ENCODE data around the gene LRRC8B. TPM values are rescaled to one million over a fixed set of nuclear protein-coding genes. Genes with fewer than 3 reads are reported as not detected.

Gene LRRC8B
- total RNA-seq, 1 experiment from 2014 or later = 24.2 TPM

DNA sequence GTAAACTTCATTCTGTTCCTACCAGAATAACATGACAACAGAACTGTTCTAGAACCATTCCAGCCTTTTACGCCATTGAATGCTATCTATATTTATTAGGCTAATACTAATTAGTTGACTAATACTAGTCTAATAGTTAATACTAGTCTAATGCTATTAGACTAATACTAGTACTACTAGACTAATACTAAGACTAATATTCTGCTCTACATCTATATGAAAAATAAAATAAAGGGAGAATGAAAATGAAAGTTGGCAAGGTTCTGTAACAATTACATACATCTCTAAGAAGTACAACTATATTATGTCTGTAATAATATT, 40.9 kb upstream of the LRRC8B start:
- CTCF ChIA-PET = interaction anchor here (0.6 to 2.3 kb wide), 21 partner anchors 14 to 497 kb away, joined by 3 to 39 read pairs (median 4); no protein-coding TSS in a partner anchor
- Mint-ChIP-seq H3K27ac (no peak overlapping the region), H3K27me3 (ENCODE audit: low read depth) (no peaks in the 10 kb centered on the region; the same call in 1 of the 2 replicates), H3K4me1 (no peaks in the 10 kb centered on the region), H3K36me3 (peaks cover 27% of the 10 kb centered on the region), H3K9me3 (peaks cover 30% of the 10 kb centered on the region), H3K4me3 (no peak overlapping the region)
- TF ChIP-seq NR2C2 (CRISPR knock-in tag; IDR thresholded peaks at IDR 0.05) = no peak
- TF ChIP-seq TEAD1 (CRISPR knock-in tag; IDR thresholded peaks at IDR 0.05) = no peak
- TF ChIP-seq RELA (CRISPR knock-in tag; IDR thresholded peaks at IDR 0.05; ENCODE audit: borderline replicate concordance) = no peak
- TF ChIP-seq GTF2I (CRISPR knock-in tag; conservative IDR thresholded peaks at IDR 0.05) = no peak
- POLR2A ChIA-PET = interaction anchor here (0.6 kb wide), 1 partner anchor 279 kb away, joined by 3 read pairs; no protein-coding TSS in a partner anchor
- ATAC-seq (no peak), DNase-seq (ENCODE audit: low spot score) (no peak)

- Mint-ChIP-seq H3K27me3 (ENCODE audit: low read depth) (no peaks in the 10 kb centered on the region; the same call in 1 of the 2 replicates), H3K4me1 (no peaks in the 10 kb centered on the region), H3K4me3 (no peak overlapping the region), H3K9me3 (peaks cover 25% of the 10 kb centered on the region), H3K27ac (no peak overlapping the region), H3K36me3 (peaks cover 23% of the 10 kb centered on the region)
- DNase-seq (ENCODE audit: low spot score) = no peak
- ChIA-PET POLR2A (interaction anchor here (0.6 kb wide), 1 partner anchor 278 kb away, joined by 3 read pairs; no protein-coding TSS in a partner anchor), CTCF (interaction anchor here (0.7 to 2.3 kb wide), 12 partner anchors 14 to 487 kb away, joined by 3 to 39 read pairs (median 5); no protein-coding TSS in a partner anchor)
- no peak for ATAC-seq
- no peak for TF ChIP-seq ZNF416 (CRISPR knock-in tag; IDR thresholded peaks at IDR 0.05)
- TF ChIP-seq ZNF423 (CRISPR knock-in tag; IDR thresholded peaks at IDR 0.05) = no peak
- TF ChIP-seq, protein P1, sequence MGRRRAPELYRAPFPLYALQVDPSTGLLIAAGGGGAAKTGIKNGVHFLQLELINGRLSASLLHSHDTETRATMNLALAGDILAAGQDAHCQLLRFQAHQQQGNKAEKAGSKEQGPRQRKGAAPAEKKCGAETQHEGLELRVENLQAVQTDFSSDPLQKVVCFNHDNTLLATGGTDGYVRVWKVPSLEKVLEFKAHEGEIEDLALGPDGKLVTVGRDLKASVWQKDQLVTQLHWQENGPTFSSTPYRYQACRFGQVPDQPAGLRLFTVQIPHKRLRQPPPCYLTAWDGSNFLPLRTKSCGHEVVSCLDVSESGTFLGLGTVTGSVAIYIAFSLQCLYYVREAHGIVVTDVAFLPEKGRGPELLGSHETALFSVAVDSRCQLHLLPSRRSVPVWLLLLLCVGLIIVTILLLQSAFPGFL (CRISPR knock-in tag; IDR thresholded peaks at IDR 0.05; ENCODE audit: borderline replicate concordance) = no peak
- TF ChIP-seq FOXJ3 (CRISPR knock-in tag; IDR thresholded peaks at IDR 0.05; ENCODE audit: borderline replicate concordance) = no peak
- no peak for TF ChIP-seq ZNF121 (CRISPR knock-in tag; IDR thresholded peaks at IDR 0.05)
- no peak for TF ChIP-seq MYBL2 (CRISPR knock-in tag; IDR thresholded peaks at IDR 0.05)
- TF ChIP-seq SMAD3 (CRISPR knock-in tag; IDR thresholded peaks at IDR 0.05; ENCODE audit: borderline replicate concordance) = no peak
- no peak for TF ChIP-seq ARID4B (CRISPR knock-in tag; IDR thresholded peaks at IDR 0.05; ENCODE audit: borderline replicate concordance)
- TF ChIP-seq FOXP1 (CRISPR knock-in tag; IDR thresholded peaks at IDR 0.05; ENCODE audit: borderline replicate concordance) = no peak
- TF ChIP-seq ZNF671 (CRISPR knock-in tag; IDR thresholded peaks at IDR 0.05) = no peak
- no peak for TF ChIP-seq NFYB (CRISPR knock-in tag; conservative IDR thresholded peaks at IDR 0.05; ENCODE audit: low read depth)
- no peak for TF ChIP-seq AR (CRISPR knock-in tag; IDR thresholded peaks at IDR 0.05)
- no peak for TF ChIP-seq OVOL2 (CRISPR knock-in tag; IDR thresholded peaks at IDR 0.05; ENCODE audit: borderline replicate concordance)
- no peak for TF ChIP-seq USF1 (CRISPR knock-in tag; IDR thresholded peaks at IDR 0.05)
- no peak for TF ChIP-seq HMGA2 (CRISPR knock-in tag; IDR thresholded peaks at IDR 0.05)
- no peak for TF ChIP-seq TCF7 (CRISPR knock-in tag; IDR thresholded peaks at IDR 0.05; ENCODE audit: low read depth)
- TF ChIP-seq EMX1 (CRISPR knock-in tag; IDR thresholded peaks at IDR 0.05) = no peak
- no peak for TF ChIP-seq ESRRA (CRISPR knock-in tag; IDR thresholded peaks at IDR 0.05; ENCODE audit: borderline replicate concordance)
- no peak for TF ChIP-seq ZBTB43 (CRISPR knock-in tag; IDR thresholded peaks at IDR 0.05)
- no peak for TF ChIP-seq GTF2I (CRISPR knock-in tag; conservative IDR thresholded peaks at IDR 0.05)
Observed at GRCh38 chr1:89484092-89485038, 40.3 kb upstream of the LRRC8B start.

All from WTC11 (cell line).